Astrocyte of the cerebellum (primary cell): Measurements from ENCODE around the gene NFYC.

ENCODE experiments used
- DNase-seq: peaks from one replicate; pipeline ENCODE4 v3.0.0-alpha.2; 2011; ENCODE audit warnings: low read depth
- H3K4me3 ChIP-seq: 2 replicates; pipeline ENCODE4 v1.5.1; 2011; ENCODE audit warnings: mild to moderate bottlenecking, low read depth, low read length, moderate library complexity
- CTCF ChIP-seq: IDR thresholded peaks from 2 replicates; pipeline ENCODE4 v1.5.1; 2012; ENCODE audit warnings: low read length, low read depth, moderate library complexity, mild to moderate bottlenecking; ENCODE audit errors: missing control alignments
- in situ Hi-C: cut with HindIII; loops from 2 replicates; pipeline ENCODE4 v1.10.0; 2017; ENCODE audit warnings: low sequenced_read_pairs

NFYC gene

GRCh38 chr1:40740997-40741736 lies 49.7 kb downstream of the NFYC start:
- in situ Hi-C loops, result no loop called here
- TF ChIP-seq CTCF, result no peak
- no peak for DNase-seq
- no peak overlapping the region for H3K4me3 ChIP-seq

GRCh38 chr1:40742363-40743061 lies 51.0 kb downstream of the NFYC start:
- TF ChIP-seq CTCF, result no peak
- no peak for DNase-seq

GRCh38 chr1:40743452-40743851 lies 51.9 kb downstream of the NFYC start:
- no peak for TF ChIP-seq CTCF
- H3K4me3 ChIP-seq, result no peak overlapping the region
- DNase-seq, result no peak
- in situ Hi-C loops, result no loop called here

More at GRCh38 chr1:40742363-40743061, 51.0 kb downstream of the NFYC start:
- no peak overlapping the region for H3K4me3 ChIP-seq
- in situ Hi-C loops, result no loop called here

GRCh38 chr1:40743860-40744259 lies 52.4 kb downstream of the NFYC start:
- TF ChIP-seq CTCF, result no peak
- DNase-seq, result no peak
- no peak overlapping the region for H3K4me3 ChIP-seq
- in situ Hi-C loops, result no loop called here

- no peak for TF ChIP-seq CTCF
- DNase-seq, result no peak
- in situ Hi-C loops, result no loop called here
- no peak overlapping the region for H3K4me3 ChIP-seq
Observed at GRCh38 chr1:40745176-40745575, 53.7 kb downstream of the NFYC start.

- H3K4me3 ChIP-seq, result no peak overlapping the region
- DNase-seq, result no peak
- in situ Hi-C loops, result no loop called here
- TF ChIP-seq CTCF, result no peak
Observed at GRCh38 chr1:40746344-40747090, 55.0 kb downstream of the NFYC start.
